Panc1 (cell line): Measurements from ENCODE around the gene CYP1A2. TPM values are rescaled to one million over a fixed set of nuclear protein-coding genes. Genes with fewer than 3 reads are reported as not detected.

Source experiments
- ATAC-seq: fragments of 200-7000 bp; cut with Tn5 transposase; 2 replicates; pipeline ENCODE4 v1.9.1; 2020; ENCODE audit warnings: mild to moderate bottlenecking, moderate library complexity
- BruUV-seq: library from RNA; stranded (reverse); fragments of 400-500 nt; replicated peaks from 2 replicates; lab custom pipeline; 2021; lab: Mats Ljungman, UMichigan
- CTCF ChIA-PET: fragments of 300-600 bp; sonication (Branson Sonifier 250); formaldehyde crosslinking; loops from one replicate; lab custom pipeline; 2022; ENCODE audit warnings: antibody characterized with exemption; lab: Charles Lee
- POLR2A ChIA-PET: fragments of 300-600 bp; sonication (Branson Sonifier 250); formaldehyde crosslinking; loops from one replicate; lab custom pipeline; 2022; ENCODE audit warnings: antibody characterized with exemption; lab: Charles Lee
- DNase-seq: peaks from one replicate; pipeline ENCODE4 v3.0.0-alpha.2; 2010; ENCODE audit warnings: low read depth, low spot score
- H3K27ac ChIP-seq: 2 replicates; pipeline ENCODE4 v1.5.1; 2011; ENCODE audit warnings: mild to moderate bottlenecking, low read length, inconsistent platforms
- H3K27me3 ChIP-seq: fragments of 200-500 bp; sonication (Bioruptor generic); 2 replicates; pipeline ENCODE4 v1.6.0; 2014; ENCODE audit warnings: low read length, inconsistent platforms; ENCODE audit not compliant: control insufficient read depth, insufficient read depth
- H3K36me3 ChIP-seq: fragments of 200-500 bp; sonication (Bioruptor generic); 2 replicates; pipeline ENCODE4 v1.5.1; 2014; ENCODE audit warnings: inconsistent platforms, mild to moderate bottlenecking, low read length, moderate library complexity; ENCODE audit not compliant: control insufficient read depth, insufficient read depth
- H3K4me1 ChIP-seq: 2 replicates; pipeline ENCODE4 v1.5.1; 2011; ENCODE audit warnings: inconsistent platforms, mild to moderate bottlenecking, low read length, moderate library complexity; ENCODE audit not compliant: control insufficient read depth, insufficient read depth
- H3K4me3 ChIP-seq, 2 experiments: 2 replicates each; pipeline ENCODE4 v1.5.1; 2011 to 2012; ENCODE audit warnings: low read depth in 2 of 2, low read length in 2 of 2, mild to moderate bottlenecking in 2 of 2, inconsistent platforms in 1 of 2, moderate library complexity in 1 of 2
- H3K9me3 ChIP-seq: fragments of 200-500 bp; sonication (Bioruptor generic); 2 replicates; pipeline ENCODE4 v1.5.1; 2014; ENCODE audit warnings: low read depth, mild to moderate bottlenecking, inconsistent platforms, low read length, moderate library complexity; ENCODE audit not compliant: control insufficient read depth, insufficient read depth
- POLR2AphosphoS5 ChIP-seq: IDR thresholded peaks from 2 replicates; pipeline ENCODE4 v1.6.1; 2012; ENCODE audit warnings: mild to moderate bottlenecking, low read depth, low read length, moderate library complexity
- SIN3A ChIP-seq: IDR thresholded peaks from 2 replicates; pipeline ENCODE4 v1.6.1; 2012; ENCODE audit warnings: low read depth, mild to moderate bottlenecking, low read length, moderate library complexity, borderline replicate concordance; ENCODE audit not compliant: insufficient read depth
- TCF7L2 ChIP-seq: IDR thresholded peaks from 2 replicates; pipeline ENCODE4 v1.6.1; 2011; ENCODE audit warnings: mild to moderate bottlenecking, low read depth, low read length, inconsistent platforms
- in situ Hi-C: cut with HindIII; loops from 2 replicates; pipeline ENCODE4 v1.10.0; 2016; ENCODE audit warnings: low sequenced_read_pairs, low pct_unique_long_range_greater_than_20kb
- intact Hi-C: fragments of 100-400 bp; cut with micrococcal nuclease; formaldehyde crosslinking; loops from one replicate; pipeline ENCODE4 v1.10.0; 2022; ENCODE audit not compliant: unreplicated experiment
- total RNA-seq: library from RNA; stranded (reverse); gene quantifications from one replicate; pipeline ENCODE4 v1.2.1, GENCODE V29; 2021; ENCODE audit not compliant: unreplicated experiment
- TF ChIP-seq, protein P1 (sequence below), 2 experiments: IDR thresholded peaks; 2 replicates each; pipeline ENCODE4 v1.6.1; 2011 to 2012; ENCODE audit warnings: low read depth in 2 of 2, control low read depth in 1 of 2, low read length in 1 of 2, mild to moderate bottlenecking in 1 of 2, moderate library complexity in 1 of 2; ENCODE audit not compliant: insufficient read depth in 1 of 2
- TF ChIP-seq, protein P2 (sequence below): fragments of 450-650 bp; IDR thresholded peaks from 2 replicates; pipeline ENCODE4 v1.5.1; 2017; ENCODE audit warnings: mild to moderate bottlenecking

The CYP1A2 gene
- total RNA-seq, 1 experiment from 2014 or later, result not detected

GRCh38 chr15:74723754-74724334, 24.8 kb upstream of the CYP1A2 start:
- no peaks in the 10 kb centered on the region for H3K9me3 ChIP-seq
- ATAC-seq (peak; percentile 34; the same call in 1 of the 2 replicates), DNase-seq (peak; percentile 32)
- BruUV-seq, result no TSS peak
- H3K4me1 ChIP-seq, result no peaks in the 10 kb centered on the region
- intact Hi-C loops (no loop called here), in situ Hi-C loops (no loop called here)
- no peaks in the 10 kb centered on the region for H3K36me3 ChIP-seq
- CTCF ChIA-PET, result no interaction called here
- H3K27me3 ChIP-seq, result peaks cover 2% of the 10 kb centered on the region; the same call in 1 of the 2 replicates
- no peak overlapping the region for H3K27ac ChIP-seq
- POLR2A ChIA-PET, result interaction anchor here (0.6 kb wide), 2 partner anchors 71 to 170 kb away, joined by 5 to 6 read pairs; no protein-coding TSS in a partner anchor
- TF ChIP-seq, protein P1, sequence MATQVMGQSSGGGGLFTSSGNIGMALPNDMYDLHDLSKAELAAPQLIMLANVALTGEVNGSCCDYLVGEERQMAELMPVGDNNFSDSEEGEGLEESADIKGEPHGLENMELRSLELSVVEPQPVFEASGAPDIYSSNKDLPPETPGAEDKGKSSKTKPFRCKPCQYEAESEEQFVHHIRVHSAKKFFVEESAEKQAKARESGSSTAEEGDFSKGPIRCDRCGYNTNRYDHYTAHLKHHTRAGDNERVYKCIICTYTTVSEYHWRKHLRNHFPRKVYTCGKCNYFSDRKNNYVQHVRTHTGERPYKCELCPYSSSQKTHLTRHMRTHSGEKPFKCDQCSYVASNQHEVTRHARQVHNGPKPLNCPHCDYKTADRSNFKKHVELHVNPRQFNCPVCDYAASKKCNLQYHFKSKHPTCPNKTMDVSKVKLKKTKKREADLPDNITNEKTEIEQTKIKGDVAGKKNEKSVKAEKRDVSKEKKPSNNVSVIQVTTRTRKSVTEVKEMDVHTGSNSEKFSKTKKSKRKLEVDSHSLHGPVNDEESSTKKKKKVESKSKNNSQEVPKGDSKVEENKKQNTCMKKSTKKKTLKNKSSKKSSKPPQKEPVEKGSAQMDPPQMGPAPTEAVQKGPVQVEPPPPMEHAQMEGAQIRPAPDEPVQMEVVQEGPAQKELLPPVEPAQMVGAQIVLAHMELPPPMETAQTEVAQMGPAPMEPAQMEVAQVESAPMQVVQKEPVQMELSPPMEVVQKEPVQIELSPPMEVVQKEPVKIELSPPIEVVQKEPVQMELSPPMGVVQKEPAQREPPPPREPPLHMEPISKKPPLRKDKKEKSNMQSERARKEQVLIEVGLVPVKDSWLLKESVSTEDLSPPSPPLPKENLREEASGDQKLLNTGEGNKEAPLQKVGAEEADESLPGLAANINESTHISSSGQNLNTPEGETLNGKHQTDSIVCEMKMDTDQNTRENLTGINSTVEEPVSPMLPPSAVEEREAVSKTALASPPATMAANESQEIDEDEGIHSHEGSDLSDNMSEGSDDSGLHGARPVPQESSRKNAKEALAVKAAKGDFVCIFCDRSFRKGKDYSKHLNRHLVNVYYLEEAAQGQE (IDR thresholded peaks at IDR 0.05; ENCODE audit: insufficient read depth in 1 of 2, low read depth in 2 of 2, low read length in 1 of 2), result no peak
- TF ChIP-seq SIN3A (no peak), TCF7L2 (no peak), POLR2AphosphoS5 (no peak)
- TF ChIP-seq, protein P2, sequence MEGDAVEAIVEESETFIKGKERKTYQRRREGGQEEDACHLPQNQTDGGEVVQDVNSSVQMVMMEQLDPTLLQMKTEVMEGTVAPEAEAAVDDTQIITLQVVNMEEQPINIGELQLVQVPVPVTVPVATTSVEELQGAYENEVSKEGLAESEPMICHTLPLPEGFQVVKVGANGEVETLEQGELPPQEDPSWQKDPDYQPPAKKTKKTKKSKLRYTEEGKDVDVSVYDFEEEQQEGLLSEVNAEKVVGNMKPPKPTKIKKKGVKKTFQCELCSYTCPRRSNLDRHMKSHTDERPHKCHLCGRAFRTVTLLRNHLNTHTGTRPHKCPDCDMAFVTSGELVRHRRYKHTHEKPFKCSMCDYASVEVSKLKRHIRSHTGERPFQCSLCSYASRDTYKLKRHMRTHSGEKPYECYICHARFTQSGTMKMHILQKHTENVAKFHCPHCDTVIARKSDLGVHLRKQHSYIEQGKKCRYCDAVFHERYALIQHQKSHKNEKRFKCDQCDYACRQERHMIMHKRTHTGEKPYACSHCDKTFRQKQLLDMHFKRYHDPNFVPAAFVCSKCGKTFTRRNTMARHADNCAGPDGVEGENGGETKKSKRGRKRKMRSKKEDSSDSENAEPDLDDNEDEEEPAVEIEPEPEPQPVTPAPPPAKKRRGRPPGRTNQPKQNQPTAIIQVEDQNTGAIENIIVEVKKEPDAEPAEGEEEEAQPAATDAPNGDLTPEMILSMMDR, result no peak
- no peak overlapping the region for H3K4me3 ChIP-seq

DNA sequence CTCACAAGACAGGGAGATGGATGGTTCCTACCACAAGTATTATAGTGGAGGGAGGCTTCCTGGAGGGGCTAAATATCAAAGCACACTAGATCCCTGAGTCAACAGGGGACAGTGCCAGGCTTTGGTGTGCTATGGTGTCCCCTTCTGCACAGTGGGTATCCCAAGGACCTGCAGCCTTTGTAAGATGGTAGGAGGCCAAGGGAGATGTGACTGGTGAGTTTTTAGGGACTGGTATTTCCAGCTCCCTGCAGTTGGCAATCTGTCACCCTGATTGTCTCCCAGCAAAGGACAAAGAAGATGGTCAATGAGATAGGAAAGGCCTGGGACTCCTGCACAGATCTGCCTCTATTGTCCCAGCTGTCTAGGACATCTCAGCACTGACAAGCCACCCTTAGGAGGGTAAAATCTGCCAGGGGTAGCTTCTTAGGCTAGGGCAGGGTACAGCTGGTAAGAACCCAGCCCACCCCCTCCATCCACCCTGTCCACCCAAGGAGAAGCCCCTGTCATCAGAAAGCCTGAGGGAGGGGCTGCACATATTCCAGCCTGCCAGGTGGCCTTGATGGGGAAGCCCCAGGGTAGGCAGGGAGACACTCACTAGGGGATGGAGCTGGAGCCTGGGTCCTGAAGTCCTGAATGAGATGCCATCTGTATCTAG, 23.9 kb upstream of the CYP1A2 start:
- Histone ChIP-seq H3K4me1 (no peaks in the 10 kb centered on the region), H3K9me3 (no peaks in the 10 kb centered on the region), H3K36me3 (no peaks in the 10 kb centered on the region), H3K4me3 (no peak overlapping the region), H3K27ac (no peak overlapping the region), H3K27me3 (peaks cover 2% of the 10 kb centered on the region; the same call in 1 of the 2 replicates)
- ChIA-PET CTCF (interaction anchor here (0.6 kb wide), 1 partner anchor 44 kb away, joined by 4 read pairs; no protein-coding TSS in a partner anchor), POLR2A (no interaction called here)
- intact Hi-C loops (no loop called here), in situ Hi-C loops (no loop called here)
- BruUV-seq, result no TSS peak
- TF ChIP-seq, protein P2, result no peak
- TF ChIP-seq SIN3A, result no peak
- TF ChIP-seq, protein P1 (IDR thresholded peaks at IDR 0.05; ENCODE audit: insufficient read depth in 1 of 2, low read depth in 2 of 2, low read length in 1 of 2), result no peak
- TF ChIP-seq POLR2AphosphoS5, result no peak
- TF ChIP-seq TCF7L2, result no peak
- no peak for ATAC-seq
- no peak for DNase-seq
